HCT116 (cell line): ENCODE results near the gene ALG8. TPM values are rescaled to one million over a fixed set of nuclear protein-coding genes. Genes with fewer than 3 reads are reported as not detected.

ENCODE experiments used
- ATAC-seq: fragments of 200-7000 bp; cut with Tn5 transposase; 2 replicates; pipeline ENCODE4 v1.9.1; 2020; ENCODE audit warnings: mild to moderate bottlenecking, moderate library complexity
- BruUV-seq: library from RNA; stranded (reverse); fragments of 400-500 nt; replicated peaks from 2 replicates; lab custom pipeline; 2021; lab: Mats Ljungman, UMichigan
- CTCF ChIA-PET: fragments of 300-600 bp; sonication (Branson Sonifier 250); formaldehyde crosslinking; loops from one replicate; lab custom pipeline; 2021; ENCODE audit warnings: antibody characterized with exemption; lab: Charles Lee
- POLR2A ChIA-PET: fragments of 300-600, 350-600 bp; sonication (Branson Sonifier 250); formaldehyde crosslinking; loops from one replicate; lab custom pipeline; 2021; ENCODE audit warnings: antibody characterized with exemption; lab: Charles Lee
- RAD21 ChIA-PET, 2 experiments: fragments of 300-600 bp; sonication (Branson Sonifier 250); formaldehyde crosslinking; loops; one replicate each; lab custom pipeline; 2023; ENCODE audit warnings: low total read pairs in 2 of 2; ENCODE audit not compliant: uncharacterized antibody in 2 of 2, unreplicated experiment in 2 of 2, low non-redundant PET in 1 of 2; lab: Charles Lee
- DNase-seq: peaks from one replicate; pipeline ENCODE4 v3.0.0-alpha.2; 2010; ENCODE audit warnings: low read depth, low spot score
- H2AFZ ChIP-seq: fragments of 200-600 bp; shearing (Covaris generic), sonication (generic); 2 replicates; pipeline ENCODE4 v1.6.1; 2017; ENCODE audit warnings: low read depth, mixed run types, mixed read lengths, antibody characterized with exemption, low read length; ENCODE audit not compliant: poor library complexity, severe bottlenecking
- H3K27ac ChIP-seq: 2 replicates; pipeline ENCODE4 v1.5.1; 2012; ENCODE audit warnings: low read depth, low read length
- H3K27me3 ChIP-seq: fragments of 200-600 bp; sonication (generic); 2 replicates; pipeline ENCODE4 v1.6.1; 2016; ENCODE audit warnings: mixed run types, low read length, mixed read lengths; ENCODE audit not compliant: insufficient read depth
- H3K36me3 ChIP-seq, 2 experiments: fragments of 200-500 bp in 1 of 2; fragments of 200-600 bp in 1 of 2; sonication (Bioruptor generic) in 1 of 2; sonication (generic) in 1 of 2; 2 replicates each; pipeline versions ENCODE4 v1.5.1 to v1.6.1; 2014 to 2016; ENCODE audit warnings: low read length in 2 of 2, inconsistent platforms in 1 of 2, mixed read lengths in 1 of 2, mixed run types in 1 of 2; ENCODE audit not compliant: insufficient read depth in 2 of 2, control insufficient read depth in 1 of 2
- H3K4me1 ChIP-seq, 2 experiments: fragments of 200-600 bp in 1 of 2; sonication (generic) in 1 of 2; 2 replicates each; pipeline versions ENCODE4 v1.5.1 to v1.6.1; 2012 to 2017; ENCODE audit warnings: low read length in 2 of 2, inconsistent platforms in 1 of 2, mild to moderate bottlenecking in 1 of 2, mixed read lengths in 1 of 2, mixed run types in 1 of 2, moderate library complexity in 1 of 2; ENCODE audit not compliant: insufficient read depth in 2 of 2, control insufficient read depth in 1 of 2
- H3K4me2 ChIP-seq: fragments of 200-600 bp; sonication (generic); 2 replicates; pipeline ENCODE4 v1.6.1; 2017; ENCODE audit warnings: mixed run types, low read length, mixed read lengths
- H3K4me3 ChIP-seq, 2 experiments: fragments of 200-600 bp in 1 of 2; sonication (generic) in 1 of 2; replicated peaks in 1 of 2; 2 replicates each; pipeline ENCODE4 v1.5.1; 2011 to 2016; ENCODE audit warnings: low read length in 2 of 2, control low read depth in 1 of 2, low read depth in 1 of 2, mild to moderate bottlenecking in 1 of 2, mixed read lengths in 1 of 2, mixed run types in 1 of 2
- H3K79me2 ChIP-seq: fragments of 200-600 bp; sonication (generic); 2 replicates; pipeline ENCODE4 v1.6.1; 2017; ENCODE audit warnings: mild to moderate bottlenecking, mixed run types, low read length, moderate library complexity, mixed read lengths; ENCODE audit not compliant: insufficient read depth
- H3K9ac ChIP-seq: fragments of 200-600 bp; sonication (generic); 2 replicates; pipeline ENCODE4 v1.6.1; 2016; ENCODE audit warnings: low read length, mixed read lengths
- H3K9me2 ChIP-seq: fragments of 200-600 bp; sonication (generic), shearing (Covaris generic); 2 replicates; pipeline ENCODE4 v1.6.1; 2017; ENCODE audit warnings: mixed run types, mild to moderate bottlenecking, moderate library complexity; ENCODE audit not compliant: insufficient read depth
- H3K9me3 ChIP-seq, 2 experiments: fragments of 200-500 bp in 1 of 2; fragments of 200-600 bp in 1 of 2; sonication (Bioruptor generic) in 1 of 2; sonication (generic) in 1 of 2; 2 replicates each; pipeline ENCODE4 v1.6.1; 2014 to 2017; ENCODE audit warnings: low read length in 2 of 2, mixed read lengths in 2 of 2, inconsistent platforms in 1 of 2, low read depth in 1 of 2, mild to moderate bottlenecking in 1 of 2, mixed run types in 1 of 2, moderate library complexity in 1 of 2; ENCODE audit not compliant: control insufficient read depth in 1 of 2, insufficient read depth in 1 of 2
- H4K20me1 ChIP-seq: fragments of 200-600 bp; sonication (generic), shearing (Covaris generic); 2 replicates; pipeline ENCODE4 v1.6.1; 2017; ENCODE audit warnings: mixed run types, mild to moderate bottlenecking, moderate library complexity; ENCODE audit not compliant: insufficient read depth
- ATF3 ChIP-seq: IDR thresholded peaks from 2 replicates; pipeline ENCODE4 v1.6.1; 2012
- CTCF ChIP-seq, 3 experiments: fragments of 200-600 bp in 1 of 3; sonication (generic) in 1 of 3; IDR thresholded peaks in 2 of 3; conservative IDR thresholded peaks in 1 of 3; 2 replicates each; pipeline ENCODE4 v1.5.1; 2012 to 2017; ENCODE audit warnings: low read depth in 2 of 3, low read length in 2 of 3, antibody characterized with exemption in 1 of 3, borderline replicate concordance in 1 of 3, control low read depth in 1 of 3, mild to moderate bottlenecking in 1 of 3, mixed read lengths in 1 of 3, mixed run types in 1 of 3, moderate library complexity in 1 of 3; ENCODE audit not compliant: insufficient read depth in 1 of 3
- EGR1 ChIP-seq: IDR thresholded peaks from 2 replicates; pipeline ENCODE4 v1.6.1; 2012; ENCODE audit warnings: low read depth
- ELF1 ChIP-seq: IDR thresholded peaks from 2 replicates; pipeline ENCODE4 v1.6.1; 2012; ENCODE audit warnings: low read depth, borderline replicate concordance
- EZH2phosphoT487 ChIP-seq: fragments of 200-600 bp; IDR thresholded peaks from 2 replicates; pipeline ENCODE4 v1.6.1; 2018; ENCODE audit warnings: antibody characterized with exemption, borderline replicate concordance
- FOSL1 ChIP-seq: IDR thresholded peaks from 2 replicates; pipeline ENCODE4 v1.6.1; 2012; ENCODE audit warnings: low read depth
- JUND ChIP-seq: IDR thresholded peaks from 2 replicates; pipeline ENCODE4 v1.6.1; 2012
- MAX ChIP-seq: IDR thresholded peaks from 2 replicates; pipeline ENCODE4 v1.6.1; 2012
- POLR2A ChIP-seq: IDR thresholded peaks from 2 replicates; pipeline ENCODE4 v1.7.0; 2011; ENCODE audit warnings: borderline replicate concordance; ENCODE audit not compliant: insufficient read depth, insufficient read length; ENCODE audit errors: extremely low read depth
- POLR2AphosphoS5 ChIP-seq: IDR thresholded peaks from 2 replicates; pipeline ENCODE4 v1.6.1; 2011; ENCODE audit warnings: mild to moderate bottlenecking, low read depth, low read length, moderate library complexity
- SIN3A ChIP-seq: IDR thresholded peaks from 2 replicates; pipeline ENCODE4 v1.6.1; 2012; ENCODE audit warnings: low read depth
- SP1 ChIP-seq: IDR thresholded peaks from 2 replicates; pipeline ENCODE4 v1.6.1; 2012; ENCODE audit warnings: low read depth
- SRF ChIP-seq: IDR thresholded peaks from 2 replicates; pipeline ENCODE4 v1.6.1; 2012; ENCODE audit warnings: low read depth
- YY1 ChIP-seq: IDR thresholded peaks from 2 replicates; pipeline ENCODE4 v1.6.1; 2011; ENCODE audit warnings: low read length, low read depth, moderate library complexity, mild to moderate bottlenecking; ENCODE audit not compliant: insufficient replicate concordance; ENCODE audit errors: extremely low read depth
- ZBTB33 ChIP-seq: IDR thresholded peaks from 2 replicates; pipeline ENCODE4 v1.6.1; 2011; ENCODE audit warnings: mild to moderate bottlenecking, low read length, moderate library complexity; ENCODE audit not compliant: insufficient replicate concordance; ENCODE audit errors: extremely low read depth
- ZFX ChIP-seq: fragments of 450-650 bp; IDR thresholded peaks from 2 replicates; pipeline ENCODE4 v1.6.1; 2017
- ZNF274 ChIP-seq: fragments of 200-500 bp; sonication (Bioruptor generic); IDR thresholded peaks from 2 replicates; pipeline ENCODE4 v1.6.1; 2014; ENCODE audit warnings: mild to moderate bottlenecking, low read depth, low read length, inconsistent platforms
- intact Hi-C: fragments of 100-400 bp; cut with micrococcal nuclease; formaldehyde crosslinking; loops from 2 replicates; pipeline ENCODE4 v1.10.0; 2022
- total RNA-seq: library from RNA; stranded (reverse); gene quantifications from one replicate; pipeline ENCODE4 v1.2.1, GENCODE V29; 2021; ENCODE audit not compliant: unreplicated experiment

The ALG8 gene
- total RNA-seq, 1 experiment from 2014 or later: 50.1 TPM

- no peak overlapping the region for H3K4me2 ChIP-seq
- POLR2A ChIA-PET: no interaction called here
Measured at GRCh38 chr11:78100676-78101472, 38.6 kb downstream of the ALG8 start.

More at GRCh38 chr11:78100676-78101472, 38.6 kb downstream of the ALG8 start:
- Histone ChIP-seq H3K4me1 (no peaks in the 10 kb centered on the region), H3K27ac (no peak overlapping the region), H3K4me3 (no peak overlapping the region), H4K20me1 (no peaks in the 10 kb centered on the region), H3K36me3 (peaks cover 11 to 24% of the 10 kb centered on the region in 2 experiments), H3K9me2 (no peaks in the 10 kb centered on the region), H3K79me2 (no peaks in the 10 kb centered on the region), H3K9me3 (no peaks in the 10 kb centered on the region), H3K27me3 (no peaks in the 10 kb centered on the region), H2AFZ (no peak overlapping the region), H3K9ac (no peak overlapping the region)
- ATAC-seq (no peak), DNase-seq (no peak)
- CTCF ChIA-PET: no interaction called here
- TF ChIP-seq JUND (no peak), FOSL1 (no peak), POLR2AphosphoS5 (no peak), EGR1 (no peak), SP1 (no peak), ELF1 (no peak), CTCF (IDR thresholded peaks at IDR 0.05 in 2 of 3, conservative IDR thresholded peaks at IDR 0.05 in 1 of 3; ENCODE audit: borderline replicate concordance in 1 of 3, insufficient read depth in 1 of 3, low read depth in 2 of 3, low read length in 2 of 3) (no peak), SIN3A (no peak), ZBTB33 (no peak), SRF (no peak), ATF3 (no peak), ZFX (no peak), MAX (no peak), POLR2A (no peak), EZH2phosphoT487 (no peak), ZNF274 (no peak), YY1 (no peak)
- RAD21 ChIA-PET: no interaction called here
- no TSS peak for BruUV-seq
- intact Hi-C loops: loop anchor here (2.0 kb wide), 1 partner anchor 44 kb away; no protein-coding TSS in a partner anchor
